Measurements from ENCODE around the gene TEX48.

TEX48 gene

GRCh38 chr9:114674076-114674797, 7.8 kb downstream of the TEX48 start:
- no peak for TF ChIP-seq CTCF (IDR thresholded peaks at IDR 0.05; ENCODE audit: low read depth, low read length, missing control alignments)
- no peak overlapping the region for H3K4me3 ChIP-seq (ENCODE audit: low read depth, low read length)
- no peak for DNase-seq (ENCODE audit: low read depth)

GRCh38 chr9:114671605-114672004, 10.4 kb downstream of the TEX48 start:
- H3K4me3 ChIP-seq (ENCODE audit: low read depth, low read length) = no peak overlapping the region
- no peak for TF ChIP-seq CTCF (IDR thresholded peaks at IDR 0.05; ENCODE audit: low read depth, low read length, missing control alignments)
- DNase-seq (ENCODE audit: low read depth) = no peak

GRCh38 chr9:114669961-114670360, 12.0 kb downstream of the TEX48 start:
- no peak for DNase-seq (ENCODE audit: low read depth)

GRCh38 chr9:114668146-114668545, 13.8 kb downstream of the TEX48 start:
- TF ChIP-seq CTCF (IDR thresholded peaks at IDR 0.05; ENCODE audit: low read depth, low read length, missing control alignments) = no peak
- DNase-seq (ENCODE audit: low read depth) = no peak
- no peak overlapping the region for H3K4me3 ChIP-seq (ENCODE audit: low read depth, low read length)

More at GRCh38 chr9:114669961-114670360, 12.0 kb downstream of the TEX48 start:
- no peak for TF ChIP-seq CTCF (IDR thresholded peaks at IDR 0.05; ENCODE audit: low read depth, low read length, missing control alignments)
- H3K4me3 ChIP-seq (ENCODE audit: low read depth, low read length) = no peak overlapping the region

- no peak overlapping the region for H3K4me3 ChIP-seq (ENCODE audit: low read depth, low read length)
- DNase-seq (ENCODE audit: low read depth) = no peak
- TF ChIP-seq CTCF (IDR thresholded peaks at IDR 0.05; ENCODE audit: low read depth, low read length, missing control alignments) = no peak
Measured at GRCh38 chr9:114666851-114667250, 15.1 kb downstream of the TEX48 start.

GRCh38 chr9:114666401-114666800, 15.6 kb downstream of the TEX48 start:
- no peak overlapping the region for H3K4me3 ChIP-seq (ENCODE audit: low read depth, low read length)
- no peak for DNase-seq (ENCODE audit: low read depth)
- TF ChIP-seq CTCF (IDR thresholded peaks at IDR 0.05; ENCODE audit: low read depth, low read length, missing control alignments) = no peak

GRCh38 chr9:114664181-114664580, 17.8 kb downstream of the TEX48 start:
- no peak overlapping the region for H3K4me3 ChIP-seq (ENCODE audit: low read depth, low read length)
- no peak for TF ChIP-seq CTCF (IDR thresholded peaks at IDR 0.05; ENCODE audit: low read depth, low read length, missing control alignments)
- no peak for DNase-seq (ENCODE audit: low read depth)
